Measurements from ENCODE around the gene ACOX1. TPM values are rescaled to one million over a fixed set of nuclear protein-coding genes. Genes with fewer than 3 reads are reported as not detected.

ACOX1 gene
- total RNA-seq, 1 experiment from 2014 or later, result 40.9 TPM

GRCh38 chr17:75898791-75899190 is 80.2 kb downstream of the ACOX1 start:
- CTCF ChIA-PET, result interaction anchor here (0.6 to 7.5 kb wide), 6 partner anchors 12 to 381 kb away, joined by 3 to 71 read pairs (median 4); partner anchors contain the start of gene TRIM47
- ATAC-seq (no peak), DNase-seq (ENCODE audit: low spot score) (no peak)
- H3K4me3 Mint-ChIP-seq, result no peak overlapping the region
- H3K9me3 Mint-ChIP-seq, result no peaks in the 10 kb centered on the region
- peaks cover 16% of the 10 kb centered on the region for H3K36me3 Mint-ChIP-seq
- POLR2A ChIA-PET, result interaction anchor here (2.0 kb wide), 1 partner anchor 43 kb away, joined by 6 read pairs; the partner anchor contains the start of gene WBP2
- no peaks in the 10 kb centered on the region for H3K27me3 Mint-ChIP-seq (ENCODE audit: low read depth)
- TF ChIP-seq MXD4 (CRISPR knock-in tag; IDR thresholded peaks at IDR 0.05; ENCODE audit: borderline replicate concordance), result no peak
- no peak for TF ChIP-seq TP53 (CRISPR knock-in tag; IDR thresholded peaks at IDR 0.05)
- no peak for TF ChIP-seq ETV6 (CRISPR knock-in tag; IDR thresholded peaks at IDR 0.05)
- no peak for TF ChIP-seq HMGA2 (CRISPR knock-in tag; IDR thresholded peaks at IDR 0.05)
- no peak for TF ChIP-seq ZNF263 (CRISPR knock-in tag; IDR thresholded peaks at IDR 0.05; ENCODE audit: low read depth)
- no peak for TF ChIP-seq E2F5 (CRISPR knock-in tag; IDR thresholded peaks at IDR 0.05)
- no peak for TF ChIP-seq IRF2 (CRISPR knock-in tag; IDR thresholded peaks at IDR 0.05; ENCODE audit: borderline replicate concordance, low read depth)
- no peak for TF ChIP-seq ATF3 (CRISPR knock-in tag; conservative IDR thresholded peaks at IDR 0.05)
- TF ChIP-seq ZNF121 (CRISPR knock-in tag; IDR thresholded peaks at IDR 0.05), result no peak
- TF ChIP-seq ZNF532 (CRISPR knock-in tag; IDR thresholded peaks at IDR 0.05; ENCODE audit: borderline replicate concordance), result no peak
- TF ChIP-seq ZNF138 (CRISPR knock-in tag; conservative IDR thresholded peaks at IDR 0.05), result no peak
- TF ChIP-seq ZMAT4 (CRISPR knock-in tag; IDR thresholded peaks at IDR 0.05), result no peak
- TF ChIP-seq E2F1 (CRISPR knock-in tag; IDR thresholded peaks at IDR 0.05), result no peak
- TF ChIP-seq SOX15 (CRISPR knock-in tag; IDR thresholded peaks at IDR 0.05), result no peak
- H3K4me1 Mint-ChIP-seq, result peaks cover 24% of the 10 kb centered on the region
- peak overlapping the region; percentile 70; the same call in 1 of the 2 replicates for H3K27ac Mint-ChIP-seq

GRCh38 chr17:75898065-75898464 is 80.9 kb downstream of the ACOX1 start:
- ATAC-seq, result no peak
- H3K9me3 Mint-ChIP-seq, result no peaks in the 10 kb centered on the region
- H3K4me3 Mint-ChIP-seq, result peak overlapping the region; percentile 65; the same call in 1 of the 2 replicates
- POLR2A ChIA-PET, result interaction anchor here (0.7 to 2.0 kb wide), 2 partner anchors 16 to 42 kb away, joined by 3 to 6 read pairs; partner anchors contain the start of gene WBP2
- H3K4me1 Mint-ChIP-seq, result peaks cover 26% of the 10 kb centered on the region
- CTCF ChIA-PET, result interaction anchor here (0.6 to 7.5 kb wide), 12 partner anchors 10 to 382 kb away, joined by 3 to 71 read pairs (median 6); partner anchors contain the start of genes CDK3, GALR2, TRIM47 and WBP2
- no peaks in the 10 kb centered on the region for H3K27me3 Mint-ChIP-seq (ENCODE audit: low read depth)
- H3K36me3 Mint-ChIP-seq, result peaks cover 16% of the 10 kb centered on the region
- H3K27ac Mint-ChIP-seq, result peak overlapping the region; percentile 88
- no peak for DNase-seq (ENCODE audit: low spot score)
- TF ChIP-seq GRHL2 (CRISPR knock-in tag; IDR thresholded peaks at IDR 0.05; ENCODE audit: insufficient replicate concordance, severe bottlenecking) (no peak), PRDM15 (CRISPR knock-in tag; IDR thresholded peaks at IDR 0.05) (no peak), ZNF263 (CRISPR knock-in tag; IDR thresholded peaks at IDR 0.05; ENCODE audit: low read depth) (no peak), ZNF532 (CRISPR knock-in tag; IDR thresholded peaks at IDR 0.05; ENCODE audit: borderline replicate concordance) (no peak), GABPB1 (CRISPR knock-in tag; IDR thresholded peaks at IDR 0.05) (no peak), ATF1 (CRISPR knock-in tag; IDR thresholded peaks at IDR 0.05) (no peak), GTF2I (CRISPR knock-in tag; conservative IDR thresholded peaks at IDR 0.05) (no peak), CREB1 (CRISPR knock-in tag; IDR thresholded peaks at IDR 0.05) (no peak)

Data from WTC11 (cell line).